ENCODE results near the gene FCMR.

Gene FCMR

DNA sequence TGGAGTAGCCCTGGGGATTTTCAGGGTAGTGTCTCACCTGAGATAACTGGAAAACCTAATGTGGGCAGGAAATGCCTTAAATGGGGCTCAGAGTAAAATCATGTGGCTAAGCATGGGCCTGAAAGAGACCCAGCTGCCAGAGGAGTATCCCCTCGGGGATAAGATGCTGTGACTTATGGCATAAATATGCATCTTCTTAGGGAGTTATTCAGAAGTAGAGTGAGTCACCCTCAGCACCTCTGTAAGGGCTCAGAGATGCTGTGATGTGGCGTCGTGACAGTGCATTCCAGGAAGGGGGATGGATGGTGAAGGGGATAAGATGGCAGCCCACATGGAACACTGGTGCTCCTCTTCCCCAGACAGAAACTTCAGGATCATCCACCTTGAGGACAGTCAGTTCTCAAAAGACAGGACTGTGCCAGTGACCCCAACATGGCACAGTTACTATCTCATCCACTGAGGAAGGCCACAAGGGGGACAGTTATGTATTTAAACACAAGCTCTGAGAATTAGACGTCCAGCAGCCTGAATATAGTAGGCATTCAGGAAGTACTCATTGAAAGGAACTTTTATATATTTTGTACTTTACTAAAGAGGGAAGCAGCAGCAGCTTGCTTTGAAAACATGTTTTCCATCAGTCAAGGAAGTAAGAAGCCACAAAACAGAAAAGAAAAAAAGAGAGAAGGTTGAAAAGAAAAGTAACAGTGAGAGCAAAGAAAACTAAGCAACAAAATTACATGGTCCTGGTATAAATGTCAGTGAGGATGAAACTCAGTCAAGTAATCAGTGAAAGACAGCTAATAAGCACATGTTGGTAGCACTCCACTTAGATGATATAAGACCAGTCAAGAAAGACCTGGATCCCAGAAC, 16.2 kb downstream of the FCMR start:
- peak; percentile 94 for ATAC-seq
- H3K27me3 Mint-ChIP-seq = no peaks in the 10 kb centered on the region
- peak overlapping the region; percentile 55 for H3K4me3 Mint-ChIP-seq
- no peaks in the 10 kb centered on the region for H3K9me3 Mint-ChIP-seq
- H3K4me1 Mint-ChIP-seq = peaks cover 86% of the 10 kb centered on the region
- DNase-seq = peak; percentile 53
- H3K27ac Mint-ChIP-seq = peak overlapping the region; percentile 91
- peaks cover 53% of the 10 kb centered on the region for H3K36me3 Mint-ChIP-seq (ENCODE audit: low read depth)

DNA sequence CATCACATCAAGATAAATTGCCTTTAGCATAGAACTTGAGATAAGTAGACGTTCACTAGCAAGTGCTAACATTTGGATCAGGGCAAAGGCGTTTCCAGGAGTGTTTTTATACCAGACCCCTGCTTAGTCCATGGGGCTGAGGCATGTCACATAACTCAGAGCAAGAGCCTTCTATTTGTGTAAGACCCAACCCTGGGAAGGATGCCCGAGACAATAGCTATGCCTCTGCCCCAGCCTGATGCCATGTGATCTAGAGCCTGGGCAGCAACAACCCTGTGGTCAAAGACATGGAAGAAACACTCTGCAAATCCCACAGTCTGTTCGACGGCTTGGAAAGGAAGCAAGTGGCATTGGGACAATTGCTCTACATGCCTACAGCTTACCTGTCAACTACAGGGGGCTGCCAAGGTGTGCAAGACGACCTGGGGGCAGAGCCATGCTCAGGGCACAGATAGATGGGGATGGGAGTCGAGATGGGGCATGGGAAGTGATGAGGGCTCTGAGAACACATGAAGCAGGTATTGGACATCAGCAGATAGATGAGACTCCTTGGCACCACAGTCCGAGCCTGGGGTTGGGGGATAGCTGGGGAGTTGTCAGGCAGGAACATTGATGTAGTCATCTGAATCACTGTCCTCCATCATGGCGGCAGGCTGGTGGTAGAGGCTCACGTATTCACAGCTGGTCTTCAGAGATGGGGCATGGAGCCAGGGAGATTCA, 17.2 kb downstream of the FCMR start:
- H3K4me1 Mint-ChIP-seq = peaks cover 87% of the 10 kb centered on the region
- H3K4me3 Mint-ChIP-seq = no peak overlapping the region
- DNase-seq (no peak), ATAC-seq (no peak)
- H3K9me3 Mint-ChIP-seq = no peaks in the 10 kb centered on the region
- peak overlapping the region; percentile 91 for H3K27ac Mint-ChIP-seq
- H3K36me3 Mint-ChIP-seq (ENCODE audit: low read depth) = peaks cover 51% of the 10 kb centered on the region
- no peaks in the 10 kb centered on the region for H3K27me3 Mint-ChIP-seq

DNA sequence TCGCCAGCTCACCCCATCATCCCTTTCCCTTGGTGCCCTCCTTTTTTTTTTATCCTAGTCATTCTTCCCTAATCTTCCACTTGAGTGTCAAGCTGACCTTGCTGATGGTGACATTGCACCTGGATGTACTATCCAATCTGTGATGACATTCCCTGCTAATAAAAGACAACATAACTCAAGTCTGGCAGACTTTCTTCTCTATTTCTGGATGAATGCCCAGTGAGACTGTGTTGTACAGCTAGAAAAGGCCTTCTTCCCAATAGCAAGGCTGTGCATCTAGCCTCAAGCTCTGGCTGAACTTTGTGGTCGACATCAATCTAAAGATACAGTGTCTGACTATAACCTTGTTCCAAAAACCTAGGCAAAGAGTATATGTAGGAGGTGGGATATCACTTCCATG, 18.1 kb downstream of the FCMR start:
- ATAC-seq (no peak), DNase-seq (no peak)
- H3K4me3 Mint-ChIP-seq = no peak overlapping the region
- peaks cover 48% of the 10 kb centered on the region for H3K36me3 Mint-ChIP-seq (ENCODE audit: low read depth)
- no peaks in the 10 kb centered on the region for H3K9me3 Mint-ChIP-seq
- H3K27ac Mint-ChIP-seq = peak overlapping the region; percentile 61
- no peaks in the 10 kb centered on the region for H3K27me3 Mint-ChIP-seq
- peaks cover 89% of the 10 kb centered on the region for H3K4me1 Mint-ChIP-seq

GRCh38 chr1:206902702-206903101, 19.0 kb downstream of the FCMR start:
- Mint-ChIP-seq H3K27ac (no peak overlapping the region), H3K4me1 (peaks cover 91% of the 10 kb centered on the region), H3K9me3 (no peaks in the 10 kb centered on the region), H3K27me3 (no peaks in the 10 kb centered on the region), H3K36me3 (ENCODE audit: low read depth) (peaks cover 43% of the 10 kb centered on the region), H3K4me3 (no peak overlapping the region)
- DNase-seq = no peak
- no peak for ATAC-seq

- H3K27ac Mint-ChIP-seq = no peak overlapping the region
- H3K4me1 Mint-ChIP-seq = peaks cover 92% of the 10 kb centered on the region
These were observed 19.8 kb downstream of the FCMR start for GRCh38 chr1:206901944-206902343.

DNA sequence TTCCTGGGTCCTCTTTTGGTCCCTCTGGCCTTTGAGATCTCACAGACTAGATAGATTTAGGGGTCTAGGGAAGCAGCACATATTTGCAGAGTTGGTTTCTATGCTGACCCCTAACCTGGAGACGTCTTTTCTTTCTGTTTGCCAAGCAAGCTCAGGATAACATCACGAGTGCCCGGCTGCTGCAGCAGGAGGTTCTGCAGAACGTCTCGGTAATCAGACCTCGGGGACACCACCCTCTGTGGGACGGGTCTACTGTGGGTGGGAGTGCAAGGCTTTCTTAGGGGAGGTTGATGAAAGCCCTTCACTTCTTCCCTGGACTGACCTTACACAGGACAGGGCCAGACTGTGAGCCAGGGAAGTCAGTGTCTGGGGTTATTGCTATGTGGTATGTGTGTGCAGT, 21.6 kb downstream of the FCMR start:
- no peaks in the 10 kb centered on the region for H3K9me3 Mint-ChIP-seq
- DNase-seq (no peak), ATAC-seq (no peak)
- peaks cover 93% of the 10 kb centered on the region for H3K4me1 Mint-ChIP-seq
- H3K36me3 Mint-ChIP-seq (ENCODE audit: low read depth) = peaks cover 37% of the 10 kb centered on the region
- H3K27me3 Mint-ChIP-seq = no peaks in the 10 kb centered on the region
- H3K4me3 Mint-ChIP-seq = no peak overlapping the region
- peak overlapping the region; percentile 12 for H3K27ac Mint-ChIP-seq

More at GRCh38 chr1:206901944-206902343, 19.8 kb downstream of the FCMR start:
- DNase-seq (no peak), ATAC-seq (no peak)
- H3K27me3 Mint-ChIP-seq = no peaks in the 10 kb centered on the region
- peaks cover 43% of the 10 kb centered on the region for H3K36me3 Mint-ChIP-seq (ENCODE audit: low read depth)
- H3K9me3 Mint-ChIP-seq = no peaks in the 10 kb centered on the region
- no peak overlapping the region for H3K4me3 Mint-ChIP-seq

DNA sequence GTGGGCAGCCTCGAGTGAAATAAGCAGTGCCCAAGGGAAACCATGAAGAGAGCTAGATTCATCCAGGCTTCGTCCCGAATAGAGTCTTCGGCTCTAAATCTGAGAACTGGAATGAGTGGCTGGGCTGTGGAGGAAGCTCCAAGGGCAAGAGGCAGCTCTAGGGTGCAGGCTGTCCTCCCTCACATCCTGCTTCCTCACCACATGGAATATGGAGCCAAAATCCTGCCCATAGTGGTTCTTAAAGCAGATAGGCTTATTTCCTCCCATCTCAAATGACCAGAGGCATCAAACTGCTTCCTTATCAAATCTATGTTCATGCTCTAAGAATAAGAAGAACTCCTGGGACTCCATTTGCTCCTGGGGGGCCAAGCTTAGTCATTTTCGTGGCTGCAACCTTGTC, 22.0 kb downstream of the FCMR start:
- DNase-seq (no peak), ATAC-seq (no peak)
- Mint-ChIP-seq H3K27me3 (no peaks in the 10 kb centered on the region), H3K36me3 (ENCODE audit: low read depth) (peaks cover 32% of the 10 kb centered on the region), H3K9me3 (no peaks in the 10 kb centered on the region), H3K27ac (no peak overlapping the region), H3K4me1 (peaks cover 92% of the 10 kb centered on the region), H3K4me3 (no peak overlapping the region)

GRCh38 chr1:206898915-206899431, 22.8 kb downstream of the FCMR start:
- Mint-ChIP-seq H3K4me3 (peak overlapping the region; percentile 72), H3K27ac (peak overlapping the region; percentile 35), H3K4me1 (peaks cover 90% of the 10 kb centered on the region)

GRCh38 chr1:206898089-206898914, 23.4 kb downstream of the FCMR start:
- Mint-ChIP-seq H3K4me1 (peaks cover 91% of the 10 kb centered on the region), H3K27me3 (no peaks in the 10 kb centered on the region), H3K36me3 (ENCODE audit: low read depth) (peaks cover 18% of the 10 kb centered on the region), H3K4me3 (peak overlapping the region; percentile 72), H3K9me3 (no peaks in the 10 kb centered on the region), H3K27ac (peak overlapping the region; percentile 35)
- no peak for ATAC-seq
- DNase-seq = no peak

More at GRCh38 chr1:206898915-206899431, 22.8 kb downstream of the FCMR start:
- Mint-ChIP-seq H3K36me3 (ENCODE audit: low read depth) (peaks cover 25% of the 10 kb centered on the region), H3K9me3 (no peaks in the 10 kb centered on the region), H3K27me3 (no peaks in the 10 kb centered on the region)
- no peak for ATAC-seq
- DNase-seq = no peak

GRCh38 chr1:206897175-206897574, 24.6 kb downstream of the FCMR start, which contains the start of gene IL24:
Gene IL24 (plus strand): TSS chr1:206897443. CDS start chr1:206897833, 390 bp downstream.
- Mint-ChIP-seq H3K27ac (peak within 1 kb of the TSS; percentile 89), H3K4me1 (peaks cover 92% of the 10 kb centered on the region), H3K27me3 (no peaks in the 10 kb centered on the region), H3K36me3 (ENCODE audit: low read depth) (peaks cover 9% of the 10 kb centered on the region), H3K4me3 (peak within 1 kb of the TSS; percentile 72), H3K9me3 (no peaks in the 10 kb centered on the region)
- DNase-seq (peak; percentile 68), ATAC-seq (peak; percentile 81)

GRCh38 chr1:206896261-206896660, 25.5 kb downstream of the FCMR start:
- H3K9me3 Mint-ChIP-seq = no peaks in the 10 kb centered on the region
- peaks cover 3% of the 10 kb centered on the region for H3K36me3 Mint-ChIP-seq (ENCODE audit: low read depth)
- no peak for ATAC-seq
- peaks cover 93% of the 10 kb centered on the region for H3K4me1 Mint-ChIP-seq
- no peak overlapping the region for H3K4me3 Mint-ChIP-seq
- no peaks in the 10 kb centered on the region for H3K27me3 Mint-ChIP-seq
- H3K27ac Mint-ChIP-seq = peak overlapping the region; percentile 89
- no peak for DNase-seq

DNA sequence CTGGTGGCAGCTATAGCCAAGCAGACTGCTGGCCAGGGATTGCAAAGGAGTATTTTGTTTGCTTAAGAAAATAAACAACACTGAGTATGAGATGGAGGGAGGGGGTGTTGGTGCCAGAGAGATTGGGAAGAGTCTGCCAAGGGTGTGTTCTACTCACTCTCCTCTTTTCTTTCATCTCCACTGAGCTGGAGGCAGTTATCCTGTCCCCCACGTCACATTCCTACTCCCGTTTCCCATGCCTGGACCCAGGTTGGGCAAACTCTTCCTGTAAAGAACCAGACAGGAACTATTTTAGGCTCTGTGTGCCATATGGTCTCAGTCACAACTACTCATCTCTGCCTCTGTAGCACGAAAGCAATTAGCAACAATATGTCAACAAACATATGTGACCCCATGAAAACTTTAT, 25.9 kb downstream of the FCMR start:
- Mint-ChIP-seq H3K27me3 (no peaks in the 10 kb centered on the region), H3K27ac (peak overlapping the region; percentile 76), H3K4me3 (no peak overlapping the region), H3K4me1 (peaks cover 93% of the 10 kb centered on the region), H3K9me3 (no peaks in the 10 kb centered on the region), H3K36me3 (ENCODE audit: low read depth) (peaks cover 1% of the 10 kb centered on the region)
- ATAC-seq (no peak), DNase-seq (no peak)

DNA sequence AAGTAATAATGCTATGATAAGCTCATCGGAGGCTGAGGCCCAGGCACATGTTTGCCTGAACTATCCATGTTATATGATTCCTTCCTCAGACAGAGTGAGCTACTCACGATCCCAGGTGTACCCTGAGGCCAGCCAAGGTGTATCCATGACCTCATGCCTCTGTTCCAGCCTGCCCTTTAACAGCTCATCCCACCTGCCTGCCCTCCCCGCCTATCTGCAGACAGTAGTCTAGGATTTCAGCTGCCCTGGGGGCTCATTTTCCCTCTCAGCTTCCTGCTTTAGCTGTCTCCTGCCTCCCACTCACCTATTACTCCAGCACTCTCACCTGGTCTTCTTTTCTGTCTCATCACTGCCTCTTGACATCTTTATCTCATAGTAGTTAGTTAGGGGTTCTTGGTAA, 26.4 kb downstream of the FCMR start:
- no peak for ATAC-seq
- H3K27me3 Mint-ChIP-seq = no peaks in the 10 kb centered on the region
- H3K36me3 Mint-ChIP-seq (ENCODE audit: low read depth) = no peaks in the 10 kb centered on the region
- H3K4me3 Mint-ChIP-seq = no peak overlapping the region
- peak overlapping the region; percentile 76 for H3K27ac Mint-ChIP-seq
- no peak for DNase-seq
- peaks cover 93% of the 10 kb centered on the region for H3K4me1 Mint-ChIP-seq
- no peaks in the 10 kb centered on the region for H3K9me3 Mint-ChIP-seq

- DNase-seq (no peak), ATAC-seq (no peak)
- no peaks in the 10 kb centered on the region for H3K36me3 Mint-ChIP-seq (ENCODE audit: low read depth)
- no peaks in the 10 kb centered on the region for H3K27me3 Mint-ChIP-seq
- H3K9me3 Mint-ChIP-seq = no peaks in the 10 kb centered on the region
- H3K4me1 Mint-ChIP-seq = peaks cover 90% of the 10 kb centered on the region
- no peak overlapping the region for H3K4me3 Mint-ChIP-seq
- no peak overlapping the region for H3K27ac Mint-ChIP-seq
These were observed 28.4 kb downstream of the FCMR start for GRCh38 chr1:206893380-206893779.
